Vagina (tissue), 2 donors: Measurements from ENCODE around the gene NRIP3.

Source experiments
- CTCF ChIP-seq, 3 experiments: fragments of 450-650 bp in 2 of 3; fragments of 200-600 bp in 1 of 3; sonication (generic) in 1 of 3; IDR thresholded peaks; one replicate each; pipeline ENCODE4 v1.5.1; 2017 to 2019; ENCODE audit warnings: antibody characterized with exemption in 3 of 3, mild to moderate bottlenecking in 2 of 3, moderate library complexity in 2 of 3
- POLR2AphosphoS5 ChIP-seq, 2 donors: sonication (generic); formaldehyde crosslinking; IDR thresholded peaks; one replicate each; pipeline ENCODE4 v1.9.0; 2017; ENCODE audit warnings: antibody characterized with exemption in 2 of 2, mild to moderate bottlenecking in 2 of 2, low read depth in 1 of 2; ENCODE audit not compliant: insufficient read depth in 1 of 2

GRCh38 chr11:8988329-8989234 lies 15.2 kb downstream of the NRIP3 start:
- no peak for TF ChIP-seq CTCF (IDR thresholded peaks at IDR 0.05)
- no peak for TF ChIP-seq POLR2AphosphoS5 (IDR thresholded peaks at IDR 0.05; ENCODE audit: insufficient read depth in 1 of 2, low read depth in 1 of 2)
